Activated CD4-positive, CD25-positive, alpha-beta regulatory T cell treated with anti-CD3 and anti-CD28 coated beads, Interleukin-2, amount 50 U/mL, for 16 hours (primary cell): ENCODE data around the gene LAMB1.
"Not testable (repeated sequence)": the region's sequence is repeated elsewhere in the genome, so short reads cannot be mapped to it uniquely, and the experiment has no call there.

ENCODE experiments used
- DNase-seq: peaks from one replicate; pipeline ENCODE4 v3.0.0-alpha.2; 2020; ENCODE audit warnings: low read depth, low spot score

LAMB1 gene

DNA sequence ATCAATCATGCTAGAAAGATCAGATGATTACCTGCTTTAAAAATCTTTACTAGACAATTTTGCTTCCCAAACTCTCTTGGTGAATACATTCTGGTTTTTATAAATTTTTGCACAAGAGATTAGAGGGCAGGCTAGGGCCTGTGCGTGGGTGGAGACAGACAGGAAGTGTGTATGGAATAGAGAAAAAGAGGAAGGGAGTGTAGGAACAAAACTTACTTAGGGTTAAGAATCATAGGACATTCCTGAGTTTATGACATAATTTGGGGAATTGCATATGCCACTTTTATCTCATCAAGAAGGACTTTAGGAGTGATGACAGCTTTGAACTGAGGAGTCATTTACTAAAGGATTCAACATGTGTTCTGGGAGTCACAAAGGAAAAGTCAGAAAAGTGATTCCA is 31.3 kb downstream of the LAMB1 start:
- no peak for DNase-seq

- DNase-seq, result no peak
Observed at GRCh38 chr7:107971100-107971499, 31.9 kb downstream of the LAMB1 start.

DNA sequence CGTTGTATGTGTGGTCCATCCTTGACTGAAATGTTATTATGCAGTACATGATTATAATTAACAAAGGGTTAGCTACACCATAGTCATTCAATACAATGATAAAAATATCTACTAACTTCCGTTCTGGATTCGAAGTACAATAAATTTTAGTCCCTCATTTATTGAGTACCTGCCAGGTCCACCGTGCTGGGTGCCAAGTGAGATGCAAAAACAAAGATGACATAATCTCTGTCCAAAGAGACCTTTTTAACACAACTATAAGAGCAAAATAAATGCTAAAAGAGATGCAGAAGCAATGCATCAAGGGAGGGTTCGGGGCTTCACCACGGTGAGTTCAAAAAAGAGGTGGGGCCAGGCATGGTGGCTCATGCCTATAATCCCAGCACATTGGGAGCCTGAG is 33.1 kb downstream of the LAMB1 start:
- no peak for DNase-seq

DNA sequence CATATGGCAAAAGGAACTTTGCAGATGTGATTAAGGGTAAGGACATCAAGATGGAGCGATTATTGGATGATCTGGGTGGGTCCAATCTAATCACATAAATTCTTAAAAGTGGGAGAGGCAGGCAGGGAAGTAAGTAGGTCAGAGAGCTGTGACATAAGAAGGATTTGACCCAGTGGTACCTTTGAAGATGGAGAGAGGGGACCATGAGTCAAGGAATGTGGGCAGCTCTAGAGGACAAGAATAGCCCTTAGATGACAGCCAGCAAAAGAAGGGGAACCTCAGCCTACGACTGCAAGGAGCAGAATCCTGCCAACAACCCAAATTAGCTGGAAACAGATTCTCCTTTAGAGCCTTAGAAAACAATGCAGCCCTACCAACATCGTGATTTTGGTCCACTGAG is 34.5 kb downstream of the LAMB1 start:
- DNase-seq, result no peak

DNA sequence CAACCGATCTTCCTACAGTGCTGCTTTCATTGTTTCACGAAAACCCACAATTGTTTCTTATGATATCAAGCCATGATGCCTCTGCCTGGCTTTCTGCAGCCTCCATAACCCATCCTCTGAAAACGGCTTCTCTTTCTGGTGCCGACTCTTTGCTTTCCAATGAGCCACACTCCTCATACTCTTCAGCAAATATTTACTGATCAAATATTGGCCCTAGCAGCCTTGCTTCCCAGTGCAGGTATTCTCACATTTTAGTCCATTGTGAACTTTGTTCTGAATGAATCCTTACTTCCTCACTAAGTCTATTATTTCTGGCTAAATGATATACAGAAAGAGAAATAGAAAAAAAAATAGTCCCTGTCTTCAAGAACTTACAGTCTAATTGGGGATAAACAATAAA is 35.5 kb downstream of the LAMB1 start:
- no peak for DNase-seq

- no peak for DNase-seq
Observed at GRCh38 chr7:107966711-107967110, 36.2 kb downstream of the LAMB1 start.

DNA sequence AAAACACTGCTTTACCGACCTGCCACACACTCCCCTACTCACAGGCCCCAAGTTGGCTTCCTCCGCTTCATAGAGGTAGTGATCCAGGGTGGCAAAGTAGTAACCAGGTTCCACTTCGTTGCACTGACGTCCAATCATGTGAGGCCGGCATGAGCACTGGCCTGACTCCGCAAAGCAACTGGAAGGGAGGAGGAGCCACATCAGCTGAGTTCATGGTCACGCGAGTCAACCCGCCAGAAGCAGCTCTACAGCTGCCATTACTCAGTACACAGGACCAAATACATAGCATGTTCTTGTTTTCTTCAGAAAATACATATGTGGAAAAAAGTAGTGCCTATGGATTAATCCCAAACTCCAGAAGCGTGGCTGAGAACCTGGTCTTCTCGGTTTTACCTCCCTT is 38.5 kb downstream of the LAMB1 start:
- no peak for DNase-seq

DNA sequence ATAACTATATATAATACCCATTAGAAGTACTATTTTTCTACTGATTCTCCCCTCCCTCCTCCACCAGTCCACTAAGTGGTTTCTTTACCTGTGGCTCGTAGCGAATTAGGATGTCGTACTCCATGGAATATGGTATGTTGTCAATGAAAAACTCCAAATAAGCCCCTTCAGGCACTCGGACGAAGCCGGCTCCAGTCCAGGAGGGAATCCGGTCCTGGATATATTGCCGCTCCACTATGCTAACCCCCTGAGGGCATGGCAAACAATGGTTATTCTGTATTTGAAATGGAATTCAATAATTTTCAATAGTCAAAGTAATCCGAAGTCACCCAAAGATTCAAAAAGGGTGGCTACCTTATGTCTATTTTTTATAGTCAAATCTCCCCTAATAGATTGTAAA is 40.1 kb downstream of the LAMB1 start:
- DNase-seq, result no peak

DNA sequence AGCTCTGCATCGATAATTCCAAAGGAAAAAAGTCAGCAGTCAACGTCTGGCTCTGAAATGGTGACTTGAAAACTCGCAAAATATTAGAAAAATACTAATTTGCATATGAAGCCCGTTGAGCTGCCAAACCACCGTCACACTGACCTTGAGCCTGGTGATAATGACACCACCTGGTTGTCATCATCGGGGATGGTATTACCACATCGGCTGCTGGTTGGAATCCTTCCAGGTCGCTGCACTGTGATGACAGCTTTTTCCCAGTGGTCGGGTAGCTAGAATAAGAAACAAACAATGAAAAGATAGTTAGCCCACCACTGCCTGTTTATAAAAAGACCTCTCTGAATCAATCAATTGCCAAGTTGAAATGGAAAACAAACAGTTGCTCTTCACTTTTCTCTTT is 41.6 kb downstream of the LAMB1 start:
- DNase-seq, result no peak

- no peak for DNase-seq
Observed at GRCh38 chr7:107960272-107960671, 42.7 kb downstream of the LAMB1 start.

DNA sequence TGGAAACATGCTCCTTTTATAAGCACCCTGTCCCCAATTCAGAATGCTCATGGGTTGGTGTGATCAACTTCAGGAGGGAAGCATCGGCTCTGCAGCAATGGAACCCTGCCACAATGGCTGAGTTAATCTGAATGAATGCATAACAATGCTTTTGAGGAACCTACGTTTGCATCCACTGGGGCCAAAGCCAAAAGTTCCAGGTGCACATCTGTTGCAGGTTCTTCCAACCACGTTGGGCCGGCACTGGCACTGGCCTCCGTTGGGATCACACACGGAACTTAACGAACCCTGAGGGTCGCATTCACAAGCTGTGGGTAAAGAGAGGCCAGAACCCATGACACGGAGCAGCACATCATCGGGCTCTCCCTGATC is 43.4 kb downstream of the LAMB1 start:
- no peak for DNase-seq

DNA sequence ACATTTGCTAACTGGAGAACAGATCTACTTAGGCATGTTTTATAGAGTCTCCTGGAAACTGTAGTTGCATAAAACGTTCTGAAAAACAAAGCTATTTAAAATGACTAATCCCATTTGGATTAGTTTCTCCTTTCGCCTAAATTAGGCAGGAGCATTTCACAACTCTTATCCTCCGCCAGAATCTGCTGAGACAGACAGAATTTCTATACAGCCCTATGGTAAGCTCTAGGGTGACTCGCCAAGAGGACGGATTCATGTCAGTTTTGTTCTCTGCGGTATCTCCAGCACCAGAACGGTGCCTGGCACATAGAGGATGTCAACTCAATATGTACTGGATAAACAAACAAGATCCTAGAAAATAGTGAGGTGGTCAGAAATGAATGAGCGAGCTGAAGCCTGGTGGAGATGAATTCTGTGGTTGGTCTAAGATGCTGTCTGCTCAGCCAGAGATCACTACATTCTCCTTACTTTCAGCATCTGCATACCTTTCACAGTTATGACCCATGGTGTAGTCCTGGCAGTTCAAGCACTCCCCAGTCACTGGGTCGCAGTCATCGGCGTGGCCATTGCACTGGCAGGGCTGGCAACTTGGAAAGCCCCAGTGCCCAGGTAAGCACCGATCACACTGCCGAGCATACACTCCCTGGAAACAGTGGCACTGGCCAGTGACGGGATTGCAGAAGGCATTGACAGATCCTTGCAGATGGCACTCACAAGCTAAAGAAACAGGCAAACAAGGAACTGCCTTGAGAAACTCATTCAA is 44.0 kb downstream of the LAMB1 start:
- no peak for DNase-seq

GRCh38 chr7:107957436-107957835 is 45.5 kb downstream of the LAMB1 start:
- DNase-seq, result no peak

DNA sequence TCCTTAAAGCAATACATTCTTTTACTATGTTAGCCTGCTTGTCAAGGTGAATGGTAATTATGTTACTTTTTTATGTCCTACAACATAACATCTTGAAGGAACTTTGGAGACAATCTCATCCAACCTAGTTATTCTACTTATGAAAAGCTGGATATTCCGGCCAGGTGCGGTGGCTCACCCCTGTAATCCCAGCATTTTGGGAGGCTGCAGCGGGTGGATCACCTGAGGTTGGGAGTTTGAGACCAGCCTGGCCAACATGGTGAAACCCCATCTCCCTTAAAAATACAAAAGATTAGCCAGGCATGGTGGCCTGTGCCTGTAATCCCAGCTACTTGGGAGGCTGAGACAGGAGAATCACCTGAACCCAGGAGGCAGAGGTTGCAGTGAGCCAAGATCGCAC is 46.0 kb downstream of the LAMB1 start:
- not testable (repeated sequence) for DNase-seq

GRCh38 chr7:107955394-107955793 is 47.6 kb downstream of the LAMB1 start:
- no peak for DNase-seq

- no peak for DNase-seq
Observed at GRCh38 chr7:107953924-107954303, 49.0 kb downstream of the LAMB1 start.

GRCh38 chr7:107953265-107953923 is 49.6 kb downstream of the LAMB1 start:
- DNase-seq, result no peak

- DNase-seq, result no peak
Observed at GRCh38 chr7:107951896-107952295, 51.1 kb downstream of the LAMB1 start.

DNA sequence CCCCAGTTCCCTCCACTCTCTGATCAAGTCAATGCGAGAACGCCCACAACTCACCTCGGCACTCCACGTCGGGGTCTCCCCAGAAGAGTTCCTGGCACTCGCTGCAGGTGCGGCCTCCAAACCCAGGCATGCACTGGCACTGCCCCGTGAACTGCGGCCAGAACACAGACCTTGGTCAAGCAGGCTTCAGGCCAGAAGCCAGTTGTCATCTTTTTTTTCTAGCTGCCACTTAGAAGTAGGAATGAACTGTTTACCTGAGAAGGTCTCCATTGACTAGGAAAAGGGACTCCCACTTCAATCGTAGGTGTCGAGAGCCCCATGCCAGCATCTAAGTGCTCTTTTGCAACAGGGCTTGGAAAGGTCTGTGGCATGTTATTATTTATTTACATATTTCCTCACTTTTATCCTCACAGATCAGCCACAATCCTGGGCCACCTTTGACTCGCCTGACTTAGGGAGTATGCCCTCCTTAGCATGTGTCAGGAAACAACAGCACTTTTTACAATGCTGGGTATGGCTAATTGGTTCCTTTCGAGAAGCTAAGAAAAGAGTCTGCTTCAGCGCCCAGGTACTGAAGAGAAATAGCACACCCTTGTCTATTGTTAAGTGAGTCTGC is 51.7 kb downstream of the LAMB1 start:
- DNase-seq, result no peak

- no peak for DNase-seq
Observed at GRCh38 chr7:107949443-107949935, 53.5 kb downstream of the LAMB1 start.

GRCh38 chr7:107948645-107949442 is 54.1 kb downstream of the LAMB1 start:
- no peak for DNase-seq

GRCh38 chr7:107946881-107947280 is 56.1 kb downstream of the LAMB1 start:
- DNase-seq, result no peak
